ENCODE data around the gene DRICH1.
"Not testable (repeated sequence)": the region's sequence is repeated elsewhere in the genome, so short reads cannot be mapped to it uniquely, and the experiment has no call there.

DRICH1 gene

DNA sequence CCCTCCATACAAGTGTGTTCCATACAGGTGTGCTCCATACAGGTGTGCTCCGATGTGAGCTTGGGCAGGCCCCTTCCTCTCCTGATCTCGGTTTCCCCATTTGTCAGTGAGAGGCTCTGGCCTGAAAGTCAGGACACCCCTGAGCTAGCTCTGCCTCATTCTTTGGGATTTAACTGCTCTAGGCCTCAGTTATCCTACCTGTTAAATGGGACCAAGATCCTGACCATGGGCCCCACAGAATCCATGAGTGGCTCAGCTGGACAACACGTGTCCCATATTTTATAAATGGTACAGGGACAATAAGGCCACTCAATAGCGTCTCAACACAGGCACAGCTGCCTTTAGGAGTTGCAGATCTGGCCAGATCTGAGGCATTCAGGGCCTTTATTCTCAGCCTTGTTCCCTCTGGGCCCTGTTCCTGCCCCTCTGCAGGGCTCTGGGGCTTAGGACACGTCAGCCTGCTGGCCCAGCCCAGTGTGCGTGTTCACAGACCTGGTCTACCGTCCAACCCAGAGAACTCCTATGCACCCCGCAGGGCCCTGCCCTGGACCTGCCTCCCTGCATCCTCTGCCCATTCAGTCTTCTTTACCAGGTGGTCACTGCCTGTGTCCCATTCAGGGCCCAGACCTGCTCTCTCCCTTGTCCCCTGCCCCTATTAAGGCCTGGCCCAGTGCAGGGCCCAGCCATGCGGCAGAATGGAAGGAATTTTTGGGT is 33.2 kb downstream of the DRICH1 start:
- DNase-seq (ENCODE audit: low read depth) = no peak

DNA sequence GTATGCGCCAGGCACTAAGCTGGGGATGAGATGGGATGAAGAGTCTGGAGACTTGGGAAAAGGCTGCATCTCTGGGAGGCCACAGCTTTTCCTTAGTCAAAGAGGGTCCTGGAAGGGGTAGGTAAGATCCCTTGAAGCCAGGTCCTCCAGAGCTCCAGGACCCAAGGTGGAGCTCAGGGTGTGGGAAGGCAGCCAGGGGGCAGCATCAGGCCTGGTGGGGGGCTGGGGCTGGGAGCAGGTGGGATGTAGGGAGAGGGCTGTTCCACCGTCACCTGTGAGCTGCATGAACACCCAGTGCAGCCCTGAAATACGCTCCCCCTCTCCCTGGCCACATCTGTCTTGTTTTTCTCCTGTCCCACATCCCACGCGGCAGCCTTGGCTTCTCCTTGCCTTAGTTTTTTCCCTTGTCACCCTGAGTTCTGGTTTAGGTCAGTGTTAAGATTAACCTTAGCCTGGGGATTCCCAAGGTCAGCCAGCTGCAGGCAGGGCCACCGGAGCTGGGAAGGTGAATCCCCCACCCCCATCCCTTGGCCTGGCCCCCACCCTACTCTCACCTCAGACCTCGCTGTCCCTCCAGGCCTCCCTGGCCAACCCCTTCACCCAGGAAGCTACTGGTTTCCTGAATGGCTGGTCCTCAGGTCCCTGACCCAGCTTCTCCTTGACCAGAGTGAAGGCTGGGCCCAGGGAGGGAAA is 34.4 kb downstream of the DRICH1 start:
- not testable (repeated sequence) for DNase-seq (ENCODE audit: low read depth)

DNA sequence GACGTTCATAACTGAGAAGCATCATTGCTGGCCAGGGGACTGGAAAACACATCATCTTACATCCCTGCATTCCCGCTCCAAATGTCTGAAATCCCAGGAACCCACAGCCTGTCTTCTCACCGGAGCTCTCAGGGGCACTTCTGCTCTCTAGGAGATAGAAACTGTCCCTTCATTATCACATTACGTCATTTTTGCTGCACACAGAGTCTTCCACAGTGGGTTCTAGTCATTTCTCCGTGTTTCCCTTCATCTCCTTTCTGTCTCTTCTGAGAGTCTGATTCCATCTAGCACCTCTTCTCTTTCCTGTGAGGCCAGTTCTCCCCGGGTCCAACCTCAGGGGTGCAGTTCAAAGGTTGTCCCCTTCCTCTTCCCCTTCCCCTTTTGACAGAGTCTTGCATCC is 36.2 kb downstream of the DRICH1 start:
- DNase-seq (ENCODE audit: low read depth) = not testable (repeated sequence)

DNA sequence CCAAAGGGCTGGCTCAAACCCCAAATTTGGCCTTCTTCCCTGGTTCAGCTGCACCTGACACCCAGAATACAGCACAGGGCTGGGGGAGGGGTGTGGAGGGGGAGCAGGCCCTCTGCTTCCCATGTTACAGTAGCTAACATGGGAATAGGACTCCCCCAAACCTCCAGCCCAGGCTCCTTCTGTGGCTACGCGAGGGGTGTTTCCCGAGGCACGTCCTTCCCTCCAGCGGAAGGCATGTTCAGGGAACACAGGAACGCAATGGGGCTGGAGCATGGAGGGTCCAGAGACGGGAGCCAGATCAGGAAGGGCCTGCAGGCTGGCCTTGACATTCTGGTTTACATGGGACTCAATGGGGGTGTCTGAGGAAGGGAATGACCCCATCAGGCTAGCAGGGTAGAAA is 40.3 kb downstream of the DRICH1 start:
- DNase-seq (ENCODE audit: low read depth) = no peak

DNA sequence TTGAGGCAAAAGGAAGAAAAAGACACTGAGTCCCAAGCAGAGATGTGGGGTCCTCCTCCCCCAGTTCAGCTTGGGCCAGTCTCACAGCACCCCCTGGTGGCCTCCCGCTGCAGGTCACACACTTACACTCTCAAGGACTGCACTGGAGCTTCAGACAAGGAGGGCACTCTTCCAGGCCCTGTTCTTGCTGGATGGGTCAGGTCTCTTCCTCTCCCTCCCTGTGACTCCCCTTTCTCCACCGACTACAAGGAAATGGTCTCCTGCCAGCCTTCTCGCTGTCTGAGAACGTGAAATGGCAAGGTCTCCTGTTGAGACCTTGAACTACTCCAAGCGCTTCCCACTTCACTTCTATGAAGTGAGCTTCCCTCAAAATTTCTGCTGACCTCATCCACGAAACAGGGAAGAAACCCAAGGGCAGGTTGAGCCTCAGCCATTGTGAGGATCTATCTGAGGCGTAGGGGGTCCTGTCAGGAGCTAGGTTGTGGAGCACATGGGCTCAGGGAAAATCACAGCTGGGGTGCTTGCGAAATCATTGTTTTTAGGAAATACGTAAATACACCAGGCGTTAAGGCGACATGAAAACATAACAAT is 40.8 kb downstream of the DRICH1 start:
- DNase-seq (ENCODE audit: low read depth) = peak; percentile 48

DNA sequence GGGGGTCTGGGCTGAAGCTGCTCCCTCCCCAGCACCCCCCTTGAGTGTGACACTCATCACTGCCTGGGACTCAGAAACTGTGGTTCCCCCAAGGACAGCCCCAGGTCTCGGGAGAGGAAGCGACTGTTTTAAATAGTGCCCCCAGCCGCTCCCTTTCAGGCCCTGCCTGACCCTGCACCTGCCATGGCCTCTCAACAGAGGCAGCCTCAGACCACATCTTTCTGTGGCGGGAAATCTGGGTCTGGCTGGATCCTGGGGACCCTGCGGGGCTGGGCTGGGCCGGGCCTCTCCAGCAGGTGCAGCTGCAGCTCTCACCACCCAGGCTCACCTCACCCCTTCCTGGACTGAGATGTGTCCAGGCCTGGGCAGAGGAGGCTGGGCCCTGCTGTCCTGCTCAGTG is 48.3 kb downstream of the DRICH1 start:
- DNase-seq (ENCODE audit: low read depth) = no peak

DNA sequence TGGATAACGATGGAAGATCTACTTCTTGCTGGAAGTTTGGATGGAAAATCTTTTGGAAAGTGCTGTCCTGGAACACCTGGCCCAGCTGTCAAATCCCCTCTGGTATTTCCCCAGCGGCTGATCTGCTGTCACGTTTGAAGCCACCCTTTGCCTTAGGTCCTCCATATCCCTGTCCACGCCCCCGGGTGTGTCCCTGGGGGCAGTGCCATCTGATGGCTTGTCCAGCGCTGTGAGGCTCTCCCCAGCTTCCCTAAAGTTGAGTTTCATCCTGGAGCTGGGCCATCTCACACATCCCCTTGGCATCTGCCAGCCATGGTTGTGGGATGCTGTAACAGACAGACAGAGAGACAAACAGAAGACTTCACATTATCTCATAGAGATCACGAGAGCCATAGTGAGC is 49.0 kb downstream of the DRICH1 start:
- no peak for DNase-seq (ENCODE audit: low read depth)

DNA sequence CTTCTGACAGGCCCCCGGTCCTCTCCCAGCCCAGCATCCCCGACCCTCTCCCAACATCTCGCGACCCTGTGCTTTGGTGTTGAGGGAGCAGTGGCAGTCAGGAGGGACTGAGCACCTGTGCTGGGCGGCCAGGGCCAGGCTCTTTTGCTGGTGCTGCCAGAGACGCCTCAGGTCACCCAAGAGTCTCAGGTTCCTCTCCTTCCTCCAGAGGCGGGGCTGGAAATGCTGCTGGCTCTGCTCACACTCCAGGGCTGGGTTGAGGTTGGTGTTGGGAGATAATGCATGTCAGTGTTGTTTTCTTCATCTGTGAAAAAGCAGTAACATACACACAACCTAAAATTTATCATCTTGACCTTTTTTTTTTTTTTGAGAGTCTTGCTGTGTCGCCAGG is 50.9 kb downstream of the DRICH1 start:
- no peak for DNase-seq (ENCODE audit: low read depth)

DNA sequence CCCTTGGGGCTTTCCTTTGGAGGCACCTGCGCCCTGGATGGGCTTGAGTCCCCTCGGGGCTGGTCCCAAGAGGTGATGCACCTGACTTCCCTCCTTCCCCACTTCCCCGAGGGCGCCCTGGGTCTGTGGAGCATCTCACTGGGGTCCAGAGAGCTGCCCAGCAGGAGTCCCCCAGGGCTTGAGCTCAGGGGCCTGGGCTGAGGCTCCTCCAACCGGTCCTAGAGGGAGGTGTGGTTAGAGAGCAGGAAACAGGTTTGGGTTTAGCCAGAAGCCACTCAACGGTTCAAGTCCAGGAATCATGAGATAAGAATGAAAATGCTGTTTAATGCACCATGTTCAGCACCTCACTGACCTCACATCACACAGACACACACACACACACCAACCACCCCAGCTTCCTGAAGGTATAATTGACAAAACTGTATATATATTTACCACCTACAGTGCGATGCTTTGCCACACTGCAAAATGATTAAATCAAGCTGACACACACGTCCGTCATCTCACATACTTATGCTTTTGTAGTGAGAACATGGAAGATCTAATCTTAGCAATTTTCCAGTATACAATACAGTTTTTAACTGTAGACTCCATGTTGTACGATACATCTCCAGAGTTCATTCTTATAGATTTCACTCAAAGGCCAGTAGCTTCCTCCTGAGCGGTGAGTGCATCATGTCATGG is 51.4 kb downstream of the DRICH1 start:
- DNase-seq (ENCODE audit: low read depth) = no peak

DNA sequence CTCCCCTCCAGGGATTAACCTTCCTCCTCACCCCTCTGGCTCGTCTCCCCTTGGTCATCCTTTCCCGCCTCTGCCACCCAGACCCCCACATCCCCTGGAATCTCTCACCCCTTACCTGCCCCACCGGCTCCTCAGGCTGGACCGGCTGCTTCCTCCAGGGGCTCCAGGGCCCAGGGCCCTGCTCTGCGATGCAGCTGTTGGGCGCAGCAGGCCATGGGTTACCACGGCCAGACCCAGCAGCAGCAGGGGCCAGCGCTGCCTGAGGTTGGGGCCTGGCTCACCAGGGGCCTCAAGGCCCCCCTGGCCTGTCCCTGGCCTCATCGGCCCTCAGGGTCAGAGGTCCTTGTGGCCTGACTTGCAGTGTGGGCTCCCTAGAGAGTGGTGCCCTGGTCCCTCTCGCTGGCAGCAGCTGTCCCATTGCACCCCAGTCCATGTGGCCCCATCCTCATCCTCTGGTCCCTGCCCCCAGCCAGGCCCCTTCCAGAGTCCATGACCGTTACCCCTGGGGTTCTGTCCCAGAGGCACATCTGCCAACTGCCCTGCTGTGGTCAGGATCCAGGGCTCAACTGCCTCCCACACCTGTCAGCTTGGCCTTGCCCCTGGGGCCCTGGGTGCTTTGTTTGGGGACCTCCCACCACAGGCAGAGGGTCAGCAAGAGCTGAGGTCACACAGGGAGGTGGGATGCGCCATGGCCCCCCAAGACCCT is 52.1 kb downstream of the DRICH1 start, which contains the start of gene IGLL1:
TSS of gene IGLL1 (minus strand) at position 421 of the 706 bp plus-strand sequence. CDS start at position 321, 100 bp downstream.
- no peak for DNase-seq (ENCODE audit: low read depth)

DNA sequence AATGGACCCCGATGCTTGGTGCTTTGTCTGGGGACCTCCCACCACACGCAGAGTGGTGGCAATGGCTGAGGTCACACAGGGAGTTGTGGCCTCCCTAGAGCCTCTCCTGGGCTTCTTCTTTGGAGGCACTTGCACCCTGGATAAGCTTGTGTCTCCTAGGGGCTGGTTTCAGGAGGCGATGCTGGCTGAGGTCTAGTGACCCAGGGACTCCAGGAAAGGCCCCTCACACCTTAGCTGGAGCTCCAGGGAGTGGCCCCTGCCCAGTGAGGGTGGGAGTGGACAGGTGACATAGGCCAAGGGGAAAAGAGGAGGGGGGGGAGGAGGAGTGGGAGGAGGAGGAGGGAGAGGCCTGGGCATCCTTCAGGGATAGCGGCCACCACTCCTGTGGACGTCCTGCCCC is 52.8 kb downstream of the DRICH1 start:
- DNase-seq (ENCODE audit: low read depth) = no peak

DNA sequence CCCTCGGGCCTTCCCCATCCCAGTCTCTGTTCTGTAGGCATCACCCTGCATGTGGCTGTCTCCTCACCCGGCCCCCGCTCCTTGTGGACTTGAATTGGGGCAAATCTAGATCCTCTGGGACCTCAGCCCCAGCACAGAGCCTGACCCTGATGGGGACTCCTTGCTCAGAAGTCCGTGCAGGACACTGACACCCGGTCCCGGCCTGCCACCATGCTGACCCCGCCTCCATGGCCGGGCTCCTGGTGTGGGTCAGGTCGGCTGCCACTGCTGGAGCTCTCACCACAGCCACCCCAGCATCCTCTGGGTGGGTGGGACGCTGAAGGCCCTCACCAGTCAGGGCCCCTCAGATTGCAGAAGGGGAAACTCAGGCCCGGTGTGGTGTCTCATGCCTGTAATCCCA is 53.8 kb downstream of the DRICH1 start:
- DNase-seq (ENCODE audit: low read depth) = no peak

DNA sequence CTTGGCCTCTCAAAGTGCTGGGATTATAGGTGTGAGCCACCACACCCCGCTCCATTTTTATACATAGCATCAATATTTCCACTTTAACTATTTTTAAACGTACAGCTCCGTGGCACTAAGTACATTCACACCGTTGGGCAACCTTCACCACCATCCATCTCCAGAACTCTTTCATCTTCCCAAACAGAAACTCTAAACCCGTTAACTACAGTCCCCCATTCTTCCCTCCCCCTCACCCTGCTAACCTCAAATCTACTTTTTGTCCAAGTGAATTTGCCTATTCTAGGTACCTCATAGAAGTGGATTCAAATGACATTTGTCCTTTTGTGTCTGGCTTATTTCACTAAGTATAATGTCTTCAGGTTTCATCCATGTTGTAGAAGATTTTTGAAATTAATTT is 55.4 kb downstream of the DRICH1 start:
- DNase-seq (ENCODE audit: low read depth) = no peak

DNA sequence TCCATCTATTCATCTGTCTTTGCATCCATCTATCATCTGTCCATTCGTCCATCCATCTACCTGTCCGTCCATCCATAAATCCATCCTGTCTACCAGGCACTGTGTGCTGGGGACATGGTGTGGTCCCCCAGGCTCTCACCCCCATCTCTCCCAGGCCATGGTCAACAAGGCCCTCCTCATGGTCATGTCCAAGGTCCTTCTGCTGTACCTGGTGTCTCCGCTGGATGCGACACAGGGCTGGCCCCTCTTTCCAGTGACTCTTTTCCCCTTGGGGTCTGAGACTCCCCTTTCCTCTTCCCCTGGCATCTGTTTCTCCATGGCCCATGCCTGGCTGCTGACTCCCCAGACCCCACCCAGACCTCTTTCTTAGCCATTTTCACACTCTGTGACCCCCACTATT is 56.5 kb downstream of the DRICH1 start:
- DNase-seq (ENCODE audit: low read depth) = no peak

DNA sequence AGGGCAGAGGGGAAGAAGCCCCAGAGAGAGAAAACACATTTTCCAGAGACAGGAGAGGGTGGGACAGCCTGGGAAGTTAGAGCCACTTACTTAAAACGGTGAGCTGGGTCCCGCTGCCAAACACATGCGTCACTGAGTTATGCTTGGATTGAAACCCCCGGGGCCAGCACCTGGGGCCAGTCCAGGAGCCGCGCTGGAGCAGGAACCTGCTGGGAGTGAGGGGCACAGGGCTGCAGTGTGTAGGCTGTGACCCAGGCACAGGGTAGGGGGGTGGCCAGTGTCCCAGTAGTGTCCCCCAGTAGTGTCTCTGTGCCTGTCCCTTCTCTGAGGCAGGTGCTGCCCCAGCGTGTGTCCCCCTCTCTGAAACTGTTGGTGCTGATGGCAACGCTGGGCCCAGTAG is 57.2 kb downstream of the DRICH1 start:
- DNase-seq (ENCODE audit: low read depth) = no peak

DNA sequence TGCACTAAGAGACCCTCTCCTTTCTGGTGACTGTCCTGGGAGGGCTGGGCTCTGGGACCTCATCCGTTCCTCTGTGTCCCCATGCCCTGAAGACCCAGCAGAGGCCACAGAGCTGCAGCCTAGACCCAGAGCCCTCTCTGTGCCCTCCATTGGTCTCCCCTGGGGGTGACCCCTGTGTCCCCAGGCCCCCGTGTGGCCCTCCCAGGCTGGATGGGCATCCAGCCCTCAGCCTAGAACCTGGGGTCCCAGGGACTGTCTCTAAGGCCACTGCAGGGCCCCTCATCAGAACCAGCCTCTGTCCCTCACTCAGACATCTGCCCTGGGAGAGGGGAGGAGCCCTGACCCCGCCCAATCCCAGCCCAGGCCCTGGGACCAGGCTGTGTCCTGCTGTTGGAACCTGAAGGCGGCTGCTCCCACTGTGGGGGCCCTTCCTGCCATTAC is 57.7 kb downstream of the DRICH1 start:
- DNase-seq (ENCODE audit: low read depth) = no peak

DNA sequence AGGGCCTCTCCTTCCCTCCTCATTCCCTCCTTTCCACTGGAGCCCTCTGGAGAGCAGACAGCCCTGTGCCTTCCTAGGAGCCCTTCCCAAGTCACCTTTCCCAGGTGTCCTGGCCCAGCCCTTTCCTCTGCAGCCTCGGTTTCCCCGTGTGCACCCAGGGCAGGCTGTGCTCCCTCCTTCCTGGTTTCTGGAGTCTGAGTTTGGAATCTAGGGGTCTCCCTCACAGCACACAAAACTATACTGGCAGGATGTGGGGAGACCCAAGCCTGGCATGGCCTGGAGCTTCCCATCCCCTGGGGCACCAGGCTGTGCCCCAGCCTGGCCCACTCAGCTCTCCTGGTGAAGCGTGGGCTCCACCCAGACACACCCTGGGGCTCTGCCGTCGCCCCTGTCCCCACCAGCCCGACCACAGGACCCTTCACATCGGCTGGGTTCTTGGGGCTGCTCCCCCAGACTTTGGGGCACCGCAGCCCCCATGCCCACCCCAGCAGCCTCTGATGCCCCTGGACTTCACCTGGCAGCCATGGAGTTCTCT is 58.4 kb downstream of the DRICH1 start:
- not testable (repeated sequence) for DNase-seq (ENCODE audit: low read depth)

DNA sequence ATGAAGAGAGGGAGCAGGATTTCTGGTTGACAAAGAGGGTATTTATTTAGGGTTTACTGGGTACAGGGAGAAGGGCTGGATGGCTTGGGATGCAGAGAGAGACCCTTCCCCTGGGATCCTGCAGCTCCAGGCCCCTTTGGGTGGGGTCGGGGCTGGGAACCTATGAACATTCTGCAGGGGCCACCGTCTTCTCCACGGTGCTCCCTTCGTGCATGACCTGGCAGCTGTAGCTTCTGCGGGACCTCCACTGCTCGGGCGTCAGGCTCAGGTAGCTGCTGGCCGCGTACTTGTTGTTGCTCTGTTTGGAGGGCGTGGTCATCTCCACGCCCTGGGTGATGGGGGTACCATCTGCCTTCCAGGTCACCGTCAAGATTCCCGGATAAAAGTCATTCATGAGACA is 59.0 kb downstream of the DRICH1 start:
- DNase-seq (ENCODE audit: low read depth) = not testable (repeated sequence)

DNA sequence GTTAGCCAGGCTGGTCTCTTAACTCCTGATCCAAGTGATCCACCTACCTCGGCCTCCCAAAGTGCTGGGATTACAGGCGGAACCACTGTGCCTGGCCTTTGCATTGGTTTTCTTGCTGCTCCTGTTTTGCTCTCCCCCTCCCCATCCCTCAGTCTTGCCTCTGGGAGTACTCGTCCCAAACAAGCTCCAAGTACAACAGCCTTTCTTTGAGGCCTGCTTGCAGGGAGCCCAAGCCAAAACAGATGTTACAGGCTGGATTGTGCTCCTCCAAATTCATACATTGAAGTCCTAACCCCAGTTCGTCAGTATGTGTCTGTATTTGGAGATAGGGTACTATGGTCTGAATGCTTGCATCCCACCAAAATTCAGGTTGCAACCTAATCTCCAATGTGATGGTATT is 60.6 kb downstream of the DRICH1 start:
- no peak for DNase-seq (ENCODE audit: low read depth)

DNA sequence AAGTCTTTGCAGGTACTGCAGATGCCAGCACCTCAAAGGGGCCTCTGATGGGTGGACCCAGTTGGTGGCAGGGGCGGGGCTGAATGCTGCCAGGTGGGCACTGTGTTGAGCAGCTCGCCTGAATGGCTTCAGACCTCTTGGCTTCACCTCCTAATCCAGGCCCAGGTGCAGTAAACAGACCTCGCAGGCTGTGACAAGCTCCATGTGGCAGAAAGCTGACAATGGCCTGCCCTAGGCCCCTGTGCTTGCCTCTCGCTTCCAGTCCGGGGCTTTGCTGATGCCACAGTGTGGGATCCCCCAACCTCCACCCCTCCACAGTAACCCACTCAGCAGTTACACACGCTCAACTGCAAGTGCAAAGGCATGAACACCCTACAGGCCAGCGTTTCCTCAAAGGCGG is 61.4 kb downstream of the DRICH1 start:
- no peak for DNase-seq (ENCODE audit: low read depth)

DNA sequence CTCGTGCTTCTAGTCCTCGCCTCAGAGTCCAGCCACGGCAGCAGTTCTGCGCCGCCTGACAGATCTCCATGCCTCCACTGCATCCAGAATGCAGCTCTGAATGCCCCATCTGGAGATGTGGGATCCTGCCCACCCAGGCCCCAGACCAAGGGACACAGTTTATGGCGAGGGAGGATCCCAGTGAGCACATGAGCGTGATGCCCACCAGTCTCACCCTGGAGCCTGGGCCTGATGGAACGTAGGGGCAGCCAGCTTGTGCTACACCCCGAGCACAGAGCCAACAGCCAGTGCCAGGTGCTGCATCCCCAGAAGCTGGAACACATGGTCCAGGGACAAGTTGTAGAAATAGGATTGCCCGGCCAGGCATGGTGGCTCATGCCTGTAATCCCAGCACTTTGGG is 62.4 kb downstream of the DRICH1 start:
- DNase-seq (ENCODE audit: low read depth) = no peak

DNA sequence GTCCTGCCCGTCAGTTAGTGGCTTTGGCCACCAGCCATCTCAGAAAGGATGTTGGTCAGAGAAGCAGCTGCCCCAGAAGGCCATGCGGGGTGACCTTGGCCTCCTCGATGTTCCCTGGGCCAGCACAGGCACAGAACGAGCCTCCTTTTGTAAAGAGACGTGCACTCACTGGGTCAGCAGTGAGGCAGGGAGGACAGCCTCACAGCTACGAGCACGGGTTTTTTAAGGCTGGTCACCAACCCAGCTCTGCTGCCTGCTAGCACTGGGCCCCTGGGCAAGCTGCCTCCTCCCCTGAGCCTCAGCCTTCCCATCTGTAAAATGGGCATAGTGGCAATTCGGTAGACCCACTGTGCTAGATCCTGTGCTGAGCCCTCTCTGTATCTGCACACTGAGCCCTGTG is 62.8 kb downstream of the DRICH1 start:
- DNase-seq (ENCODE audit: low read depth) = no peak
